Fibroblast of mammary gland (primary cell): ENCODE measurements around the gene ENTPD2.

ENCODE experiments used
- DNase-seq: peaks from one replicate; pipeline ENCODE4 v3.0.0-alpha.2; 2010; ENCODE audit warnings: low read depth
- H3K4me3 ChIP-seq: 2 replicates; pipeline ENCODE4 v1.5.1; 2011; ENCODE audit warnings: low read depth, mild to moderate bottlenecking, low read length, moderate library complexity; ENCODE audit not compliant: control insufficient read depth
- CTCF ChIP-seq: conservative IDR thresholded peaks from 2 replicates; pipeline ENCODE4 v1.5.1; 2011; ENCODE audit warnings: low read depth, low read length, inconsistent platforms; ENCODE audit not compliant: control insufficient read depth, insufficient read depth

ENTPD2 gene

GRCh38 chr9:137053944-137054931, at the start of gene ENTPD2:
TSS of gene ENTPD2 (minus strand) at chr9:137054061. CDS start at chr9:137053997, 64 bp downstream.
- no peak for DNase-seq
- TF ChIP-seq CTCF, result no peak
- H3K4me3 ChIP-seq, result no peak within 1 kb of the TSS

- no peak overlapping the region for H3K4me3 ChIP-seq
- no peak for DNase-seq
- TF ChIP-seq CTCF, result no peak
Measured at GRCh38 chr9:137103206-137103999, 49.5 kb upstream of the ENTPD2 start.

GRCh38 chr9:137099231-137099630, 45.4 kb upstream of the ENTPD2 start:
- DNase-seq, result no peak
- H3K4me3 ChIP-seq, result no peak overlapping the region
- no peak for TF ChIP-seq CTCF

GRCh38 chr9:137097761-137098462, 44.1 kb upstream of the ENTPD2 start:
- no peak for DNase-seq
- TF ChIP-seq CTCF, result no peak
- no peak overlapping the region for H3K4me3 ChIP-seq

- H3K4me3 ChIP-seq, result no peak overlapping the region
- DNase-seq, result no peak
- TF ChIP-seq CTCF, result no peak
Measured at GRCh38 chr9:137096785-137097546, 43.1 kb upstream of the ENTPD2 start.
